T-helper 17 cell (primary cell): ENCODE data around the gene KLHL30. TPM values are rescaled to one million over a fixed set of nuclear protein-coding genes. Genes with fewer than 3 reads are reported as not detected.
A peak's percentile ranks its signal among the peaks of the same experiment; 100 is the strongest.

Experiments
- ATAC-seq: fragments of 150-1000 bp; cut with Tn5 transposase; 2 replicates; pipeline ENCODE4 v1.10.0; 2021; ENCODE audit warnings: mild to moderate bottlenecking, moderate library complexity
- DNase-seq, 3 donors: peaks; one replicate each; pipeline versions ENCODE4 v3.0.0 to v3.0.0-alpha.2; 2020 to 2021
- H3K9me3 ChIP-seq: one replicate; pipeline ENCODE4 v1.7.0; 2013; ENCODE audit warnings: low read length, mild to moderate bottlenecking; ENCODE audit not compliant: control insufficient read depth, poor library complexity, severe bottlenecking
- H3K27ac Mint-ChIP-seq: one replicate; pipeline ENCODE4 v1.8.0; 2022; ENCODE audit warnings: mild to moderate bottlenecking, moderate library complexity, mixed read lengths
- H3K27me3 Mint-ChIP-seq: one replicate; pipeline ENCODE4 v1.8.0; 2022; ENCODE audit warnings: mixed read lengths
- H3K36me3 Mint-ChIP-seq: one replicate; pipeline ENCODE4 v1.8.0; 2022; ENCODE audit warnings: low read depth, mixed read lengths
- H3K4me1 Mint-ChIP-seq: one replicate; pipeline ENCODE4 v1.8.0; 2022; ENCODE audit warnings: mild to moderate bottlenecking, mixed read lengths
- H3K4me3 Mint-ChIP-seq: one replicate; pipeline ENCODE4 v1.8.0; 2022; ENCODE audit warnings: mild to moderate bottlenecking, moderate library complexity, mixed read lengths
- total RNA-seq, 4 donors: library from RNA in 2 of 4; stranded (reverse) in 2 of 4; gene quantifications; one replicate each; pipeline ENCODE4 v1.2.3 and lab custom pipeline; 2022 to 2026

KLHL30 gene
- total RNA-seq, 2 donors from 2014 or later, result not detected

- H3K4me1 Mint-ChIP-seq, result peaks cover 12% of the 10 kb centered on the region
- H3K9me3 ChIP-seq, result no peaks in the 10 kb centered on the region
- peak; percentile 57 for ATAC-seq
- H3K36me3 Mint-ChIP-seq, result no peaks in the 10 kb centered on the region
- peak overlapping the region; percentile 75 for H3K4me3 Mint-ChIP-seq
- peak overlapping the region; percentile 29 for H3K27ac Mint-ChIP-seq
- peaks cover 20% of the 10 kb centered on the region for H3K27me3 Mint-ChIP-seq
- no peak for DNase-seq
These were observed 20.6 kb downstream of the KLHL30 start for GRCh38 chr2:238159071-238159539.

GRCh38 chr2:238159661-238160205, 21.3 kb downstream of the KLHL30 start:
- H3K4me1 Mint-ChIP-seq, result peaks cover 13% of the 10 kb centered on the region
- peak overlapping the region; percentile 29 for H3K27ac Mint-ChIP-seq
- no peaks in the 10 kb centered on the region for H3K9me3 ChIP-seq
- H3K36me3 Mint-ChIP-seq, result no peaks in the 10 kb centered on the region
- peak overlapping the region; percentile 75 for H3K4me3 Mint-ChIP-seq
- DNase-seq (no peak), ATAC-seq (no peak)
- peaks cover 24% of the 10 kb centered on the region for H3K27me3 Mint-ChIP-seq

GRCh38 chr2:238160206-238161129, 22.0 kb downstream of the KLHL30 start:
- no peak for DNase-seq
- H3K27ac Mint-ChIP-seq, result no peak overlapping the region
- H3K4me3 Mint-ChIP-seq, result peak overlapping the region; percentile 43

GRCh38 chr2:238161291-238162051, 23.0 kb downstream of the KLHL30 start:
- H3K36me3 Mint-ChIP-seq, result no peaks in the 10 kb centered on the region
- ATAC-seq (no peak), DNase-seq (no peak)
- no peak overlapping the region for H3K27ac Mint-ChIP-seq
- H3K4me1 Mint-ChIP-seq, result peaks cover 19% of the 10 kb centered on the region
- H3K4me3 Mint-ChIP-seq, result no peak overlapping the region
- H3K9me3 ChIP-seq, result no peaks in the 10 kb centered on the region
- H3K27me3 Mint-ChIP-seq, result peaks cover 26% of the 10 kb centered on the region

More at GRCh38 chr2:238160206-238161129, 22.0 kb downstream of the KLHL30 start:
- H3K27me3 Mint-ChIP-seq, result peaks cover 30% of the 10 kb centered on the region
- no peak for ATAC-seq
- peaks cover 19% of the 10 kb centered on the region for H3K4me1 Mint-ChIP-seq
- no peaks in the 10 kb centered on the region for H3K9me3 ChIP-seq
- no peaks in the 10 kb centered on the region for H3K36me3 Mint-ChIP-seq

- Mint-ChIP-seq H3K27ac (no peak overlapping the region), H3K36me3 (no peaks in the 10 kb centered on the region), H3K4me1 (peaks cover 19% of the 10 kb centered on the region), H3K27me3 (peaks cover 26% of the 10 kb centered on the region), H3K4me3 (no peak overlapping the region)
- ATAC-seq (no peak), DNase-seq (no peak)
- H3K9me3 ChIP-seq, result no peaks in the 10 kb centered on the region
These were observed 23.9 kb downstream of the KLHL30 start for GRCh38 chr2:238162251-238162845.

- H3K36me3 Mint-ChIP-seq, result no peaks in the 10 kb centered on the region
- H3K4me1 Mint-ChIP-seq, result peaks cover 19% of the 10 kb centered on the region
- DNase-seq (no peak), ATAC-seq (no peak)
- H3K27me3 Mint-ChIP-seq, result peaks cover 26% of the 10 kb centered on the region
- no peak overlapping the region for H3K27ac Mint-ChIP-seq
- H3K4me3 Mint-ChIP-seq, result no peak overlapping the region
- H3K9me3 ChIP-seq, result no peaks in the 10 kb centered on the region
These were observed 24.5 kb downstream of the KLHL30 start for GRCh38 chr2:238162846-238163441.

- Mint-ChIP-seq H3K4me1 (peaks cover 19% of the 10 kb centered on the region), H3K27ac (no peak overlapping the region), H3K27me3 (peaks cover 26% of the 10 kb centered on the region), H3K36me3 (no peaks in the 10 kb centered on the region), H3K4me3 (no peak overlapping the region)
- no peak for DNase-seq
- no peak for ATAC-seq
- H3K9me3 ChIP-seq, result no peaks in the 10 kb centered on the region
These were observed 25.2 kb downstream of the KLHL30 start for GRCh38 chr2:238163481-238164198.

- ATAC-seq, result no peak
- peaks cover 1% of the 10 kb centered on the region for H3K36me3 Mint-ChIP-seq
- H3K4me3 Mint-ChIP-seq, result peak overlapping the region; percentile 60
- H3K9me3 ChIP-seq, result no peaks in the 10 kb centered on the region
- peak overlapping the region; percentile 80 for H3K27ac Mint-ChIP-seq
- H3K4me1 Mint-ChIP-seq, result peaks cover 11% of the 10 kb centered on the region
- DNase-seq, result no peak
- H3K27me3 Mint-ChIP-seq, result peaks cover 18% of the 10 kb centered on the region
These were observed 26.4 kb downstream of the KLHL30 start for GRCh38 chr2:238164906-238165287.

- Mint-ChIP-seq H3K27ac (peak overlapping the region; percentile 80), H3K4me3 (no peak overlapping the region), H3K4me1 (peaks cover 10% of the 10 kb centered on the region), H3K27me3 (peaks cover 14% of the 10 kb centered on the region), H3K36me3 (peaks cover 4% of the 10 kb centered on the region)
- no peak for ATAC-seq
- no peaks in the 10 kb centered on the region for H3K9me3 ChIP-seq
- DNase-seq, result no peak
These were observed 26.9 kb downstream of the KLHL30 start for GRCh38 chr2:238165288-238165921.

GRCh38 chr2:238166391-238167343, 28.2 kb downstream of the KLHL30 start:
- peaks cover 7% of the 10 kb centered on the region for H3K4me1 Mint-ChIP-seq
- H3K9me3 ChIP-seq, result no peaks in the 10 kb centered on the region
- H3K27ac Mint-ChIP-seq, result peak overlapping the region; percentile 11
- peaks cover 10% of the 10 kb centered on the region for H3K27me3 Mint-ChIP-seq
- ATAC-seq (peak; percentile 16), DNase-seq (no peak)
- H3K4me3 Mint-ChIP-seq, result peak overlapping the region; percentile 28
- H3K36me3 Mint-ChIP-seq, result peaks cover 4% of the 10 kb centered on the region

GRCh38 chr2:238167344-238167715, 28.9 kb downstream of the KLHL30 start:
- peaks cover 10% of the 10 kb centered on the region for H3K27me3 Mint-ChIP-seq
- H3K36me3 Mint-ChIP-seq, result peaks cover 5% of the 10 kb centered on the region
- ATAC-seq (peak; percentile 11), DNase-seq (no peak)
- peaks cover 7% of the 10 kb centered on the region for H3K4me1 Mint-ChIP-seq
- no peaks in the 10 kb centered on the region for H3K9me3 ChIP-seq
- H3K4me3 Mint-ChIP-seq, result peak overlapping the region; percentile 19
- H3K27ac Mint-ChIP-seq, result peak overlapping the region; percentile 11
